AG08395 (cell line): ENCODE data around the gene EPS15.
"Not testable (repeated sequence)": the region's sequence is repeated elsewhere in the genome, so short reads cannot be mapped to it uniquely, and the experiment has no call there.

Experiments used
- DNase-seq: peaks from one replicate; pipeline ENCODE4 v3.0.0; 2012; ENCODE audit warnings: mixed read lengths, low spot score

Gene EPS15

DNA sequence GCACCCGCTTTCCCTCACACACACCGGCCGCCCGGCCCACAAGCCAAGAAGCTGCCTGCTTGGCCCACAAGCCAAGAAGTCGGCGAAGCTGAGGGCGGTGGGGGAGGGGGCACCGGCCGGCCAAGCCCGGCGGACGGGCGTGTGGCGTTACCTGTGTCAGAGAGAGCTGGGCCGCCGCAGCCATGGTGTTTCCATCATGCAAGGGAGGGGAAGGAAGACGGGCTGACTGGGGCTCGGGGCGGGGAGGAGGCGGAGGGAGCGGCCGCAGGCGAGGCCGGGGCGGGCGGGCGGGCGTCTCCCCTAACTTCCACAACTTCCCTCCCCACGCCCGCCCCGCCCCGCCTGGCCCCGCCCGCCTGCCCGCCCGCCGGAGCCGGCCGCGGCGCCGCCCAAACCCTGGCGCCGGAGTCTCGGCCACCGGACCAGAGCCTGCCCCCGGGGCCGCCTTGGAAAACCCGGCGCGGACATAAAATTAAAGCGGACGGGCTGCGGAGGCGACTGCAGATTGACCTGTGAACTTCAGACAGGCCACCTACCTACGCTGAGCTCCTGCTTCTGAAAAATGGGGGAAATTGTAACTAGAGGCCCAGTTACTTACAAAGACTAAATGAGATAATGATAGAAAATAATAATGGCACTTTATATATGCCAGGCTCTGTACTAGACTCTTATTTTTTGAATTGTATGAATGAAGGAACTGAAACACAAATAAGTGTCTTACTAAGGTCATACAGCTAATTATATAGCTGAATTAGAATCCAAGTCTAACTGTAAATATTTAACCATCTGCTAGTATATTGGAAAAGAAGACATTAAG is at the start of gene EPS15:
TSS of gene EPS15 (minus strand) at position 219 of the 817 bp plus-strand sequence. CDS start at position 184, 35 bp downstream.
- peak; percentile 95 for DNase-seq

GRCh38 chr1:51568231-51568935 is 49.3 kb upstream of the EPS15 start:
- no peak for DNase-seq

DNA sequence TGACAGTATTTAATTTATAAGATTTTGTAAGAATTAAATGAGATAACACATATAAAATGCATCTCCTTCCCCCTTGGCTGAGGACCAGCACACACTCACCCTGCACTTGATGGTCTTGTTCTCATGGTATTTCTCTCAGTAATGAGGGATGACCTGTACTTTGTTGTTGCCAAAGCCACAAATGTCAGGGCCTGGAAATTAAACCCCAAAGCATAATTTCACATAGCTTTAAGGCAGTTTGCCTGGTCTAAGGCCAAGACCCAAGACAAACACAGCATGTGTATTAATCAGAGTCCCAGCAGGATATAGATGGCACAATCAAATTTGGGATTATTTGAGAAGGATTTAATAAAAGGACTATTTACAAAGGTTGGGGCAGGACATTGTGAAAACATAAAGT is 48.6 kb upstream of the EPS15 start:
- DNase-seq = peak; percentile 86

- no peak for DNase-seq
Observed at GRCh38 chr1:51566260-51566659, 47.2 kb upstream of the EPS15 start.

DNA sequence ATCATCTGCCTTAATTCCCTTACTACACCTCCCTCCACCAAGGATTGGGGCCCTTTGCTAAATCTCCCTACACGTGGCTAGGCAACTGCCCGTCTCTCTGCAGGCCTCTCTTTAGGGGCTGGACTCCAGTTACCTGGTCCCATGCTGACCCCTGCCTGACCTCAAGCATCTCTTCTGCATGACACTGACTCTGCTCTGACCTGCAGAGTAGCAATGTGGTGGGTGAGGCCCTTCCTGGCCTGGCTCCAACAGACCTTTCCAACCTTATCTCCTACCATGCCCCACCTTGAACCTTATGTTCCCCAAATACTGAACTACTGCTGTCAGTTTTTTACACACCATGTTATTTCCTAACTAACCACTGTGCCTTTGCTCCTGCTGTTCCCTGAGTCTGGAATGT is 45.9 kb upstream of the EPS15 start:
- DNase-seq = no peak

GRCh38 chr1:51564124-51564523 is 45.1 kb upstream of the EPS15 start:
- no peak for DNase-seq

DNA sequence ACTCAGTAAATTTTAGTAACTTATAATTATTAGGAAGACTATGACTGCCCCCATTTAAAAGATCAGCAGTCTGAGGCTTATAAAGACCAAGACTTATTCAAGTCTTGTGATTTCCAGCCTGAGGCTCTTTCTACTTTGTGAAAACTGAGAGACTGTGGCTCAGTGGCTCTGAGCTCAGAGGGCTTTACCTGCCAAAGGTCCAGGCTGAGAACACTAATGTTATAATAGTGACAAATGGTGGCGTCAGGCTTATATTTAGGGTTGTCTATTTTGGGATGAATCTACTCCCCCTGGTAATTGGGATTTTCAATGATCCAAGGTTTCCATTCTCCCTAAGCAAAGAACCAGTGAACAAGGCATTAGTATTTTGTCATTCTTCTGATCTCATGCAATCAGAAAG is 42.6 kb upstream of the EPS15 start:
- DNase-seq = no peak

DNA sequence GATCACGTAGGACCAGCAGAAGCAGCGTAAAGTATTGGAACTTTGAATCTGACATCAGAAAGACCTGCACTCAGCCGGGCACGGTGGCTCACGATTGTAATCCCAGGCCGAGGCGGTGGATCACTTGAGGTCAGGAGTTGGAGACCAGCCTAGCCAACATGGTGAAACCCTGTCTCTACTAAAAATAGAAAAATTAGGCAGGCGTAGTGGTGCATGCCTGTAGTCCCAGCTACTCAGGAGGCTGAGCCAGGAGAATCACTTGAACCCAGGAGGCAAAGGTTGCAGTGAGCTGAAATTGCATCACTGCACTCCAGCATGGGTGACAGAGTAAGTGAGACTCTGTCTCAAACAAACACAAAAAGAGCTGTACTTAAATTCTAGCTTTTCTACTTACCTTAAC is 41.8 kb upstream of the EPS15 start:
- DNase-seq = not testable (repeated sequence)

DNA sequence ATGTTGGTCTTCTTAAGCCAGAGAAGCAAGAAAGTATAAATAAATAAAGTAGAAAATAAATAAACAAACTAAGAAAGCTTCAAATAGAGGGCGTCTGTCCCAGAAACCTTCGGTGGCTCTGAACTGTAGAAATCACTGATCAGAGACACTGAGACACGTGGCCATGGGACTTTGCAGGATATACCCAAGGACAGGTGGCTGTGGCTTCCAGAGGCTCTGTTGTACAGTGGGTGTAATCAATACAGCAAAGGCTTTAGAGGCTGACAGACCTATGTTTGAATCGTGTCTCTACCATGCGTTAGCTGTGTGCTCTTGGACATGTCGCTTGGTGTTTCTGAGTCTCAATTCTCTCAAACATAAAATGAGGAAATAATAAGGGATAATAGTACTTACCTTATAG is 41.0 kb upstream of the EPS15 start:
- no peak for DNase-seq

- no peak for DNase-seq
Observed at GRCh38 chr1:51559501-51559900, 40.4 kb upstream of the EPS15 start.

DNA sequence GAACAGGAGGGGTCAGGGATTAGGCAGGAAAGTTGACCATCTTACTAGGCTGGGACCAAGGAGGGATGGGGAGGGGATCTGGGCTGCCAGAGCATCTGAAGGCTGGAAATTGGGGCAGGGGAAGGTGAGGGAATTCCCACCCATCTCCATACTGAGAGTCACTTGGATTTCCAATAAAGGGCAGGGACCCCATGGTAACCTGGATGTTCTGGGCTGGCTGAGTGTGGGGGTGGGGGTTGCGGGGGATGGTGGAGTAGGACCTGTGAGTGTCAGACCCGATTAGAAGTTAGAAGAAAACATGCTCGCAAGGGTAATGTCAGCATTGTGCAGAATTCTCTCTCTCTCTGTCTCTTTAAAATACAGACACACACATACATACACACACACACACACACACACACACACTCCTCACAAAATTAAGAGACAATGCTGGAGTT is 40.0 kb upstream of the EPS15 start:
- DNase-seq = no peak

- peak; percentile 39 for DNase-seq
Observed at GRCh38 chr1:51558375-51558924, 39.4 kb upstream of the EPS15 start.

GRCh38 chr1:51557168-51557567 is 38.1 kb upstream of the EPS15 start:
- DNase-seq = no peak

- DNase-seq = no peak
Observed at GRCh38 chr1:51555866-51556619, 37.0 kb upstream of the EPS15 start.

- DNase-seq = no peak
Observed at GRCh38 chr1:51553911-51554310, 34.8 kb upstream of the EPS15 start.

DNA sequence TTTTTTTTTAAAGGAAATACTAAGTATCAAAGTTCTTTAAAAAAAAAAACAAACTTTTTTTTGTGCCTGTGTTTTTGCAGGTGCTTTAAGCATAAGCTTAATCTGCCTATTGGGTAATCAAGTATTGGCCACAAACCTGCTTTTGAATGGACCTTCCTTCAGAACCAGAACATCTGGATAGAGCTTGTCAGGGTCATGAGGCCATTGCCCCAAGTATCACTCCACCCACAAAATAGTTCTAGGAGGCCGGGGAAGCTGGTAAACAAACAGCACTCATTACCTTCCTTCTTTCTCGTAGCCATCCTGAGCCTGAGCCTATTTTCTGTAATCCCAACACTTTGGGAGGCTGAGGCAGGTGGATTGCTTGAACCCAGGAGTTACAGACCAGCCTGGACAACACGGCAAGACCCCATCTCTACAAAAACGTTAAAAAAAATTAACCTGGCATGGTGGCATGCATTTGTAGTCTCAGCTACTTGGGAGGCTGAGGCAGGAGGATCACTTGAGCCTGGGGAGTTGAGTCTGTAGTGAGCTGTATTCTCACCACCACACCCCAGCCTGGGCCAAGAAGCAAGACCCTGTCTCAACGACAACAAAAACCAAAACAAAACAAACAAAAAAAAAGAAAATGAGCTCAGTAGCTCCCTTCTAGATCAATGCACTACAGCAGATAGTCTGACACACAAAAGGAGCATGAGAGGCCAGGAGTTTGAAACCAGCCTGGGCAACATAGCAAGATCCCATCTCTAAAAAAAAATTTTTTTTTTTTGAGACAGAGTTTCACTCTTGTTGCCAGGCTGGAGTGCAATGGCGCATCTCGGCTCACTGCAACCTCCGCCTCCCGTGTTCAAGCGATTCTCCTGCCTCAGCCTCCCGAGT is 34.1 kb upstream of the EPS15 start:
- no peak for DNase-seq

DNA sequence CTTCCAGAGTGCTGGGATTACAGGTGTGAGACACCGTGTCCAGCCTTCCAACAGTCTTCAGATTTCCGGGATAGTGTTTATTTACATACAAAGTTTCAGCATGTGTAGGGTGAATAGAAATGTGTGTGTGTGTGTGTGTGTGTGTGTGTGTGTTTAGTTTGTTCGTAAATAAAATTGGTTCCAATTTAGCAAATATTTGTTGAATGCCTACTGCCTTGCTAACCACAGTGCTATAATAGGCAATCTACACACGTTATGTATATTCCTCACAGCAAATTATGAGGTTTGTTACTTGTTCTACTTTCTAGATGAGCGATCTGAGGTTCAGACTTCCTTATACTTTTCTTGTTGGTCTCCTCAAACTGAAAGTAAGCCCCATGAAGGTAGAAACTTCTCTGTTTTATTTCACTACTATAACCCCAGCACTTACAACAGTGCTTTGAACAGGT is 32.8 kb upstream of the EPS15 start:
- no peak for DNase-seq

- DNase-seq = no peak
Observed at GRCh38 chr1:51551081-51551480, 32.0 kb upstream of the EPS15 start.

- no peak for DNase-seq
Observed at GRCh38 chr1:51549901-51550300, 30.8 kb upstream of the EPS15 start.

GRCh38 chr1:51549016-51549619 is 30.1 kb upstream of the EPS15 start:
- no peak for DNase-seq

GRCh38 chr1:51543858-51544257 is 24.8 kb upstream of the EPS15 start:
- DNase-seq = no peak
